NCI-H748 (cell line): ENCODE data around the gene PLD4.
A peak's percentile ranks its signal among the peaks of the same experiment; 100 is the strongest.

Experiments
- DNase-seq: peaks from one replicate; lab custom pipeline; 2025; ENCODE audit not compliant: unreplicated experiment; lab: John Stamatoyannopoulos, UW

Gene PLD4

DNA sequence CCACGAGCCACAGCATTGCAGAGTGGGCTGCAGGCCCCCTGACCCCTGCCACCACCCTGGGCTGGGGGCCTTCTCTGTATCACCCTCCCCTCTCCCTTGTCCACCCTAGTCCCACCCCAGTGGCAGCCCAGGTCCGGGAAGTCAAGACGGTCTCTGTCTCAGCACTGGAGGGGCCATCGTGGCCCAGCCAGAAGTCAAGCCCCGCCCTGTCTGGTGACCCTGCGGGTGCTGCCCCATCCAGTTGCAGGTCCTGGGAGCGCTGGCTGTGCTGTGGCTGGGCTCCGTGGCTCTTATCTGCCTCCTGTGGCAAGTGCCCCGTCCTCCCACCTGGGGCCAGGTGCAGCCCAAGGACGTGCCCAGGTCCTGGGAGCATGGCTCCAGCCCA is 2.7 kb downstream of the PLD4 start:
- no peak for DNase-seq

DNA sequence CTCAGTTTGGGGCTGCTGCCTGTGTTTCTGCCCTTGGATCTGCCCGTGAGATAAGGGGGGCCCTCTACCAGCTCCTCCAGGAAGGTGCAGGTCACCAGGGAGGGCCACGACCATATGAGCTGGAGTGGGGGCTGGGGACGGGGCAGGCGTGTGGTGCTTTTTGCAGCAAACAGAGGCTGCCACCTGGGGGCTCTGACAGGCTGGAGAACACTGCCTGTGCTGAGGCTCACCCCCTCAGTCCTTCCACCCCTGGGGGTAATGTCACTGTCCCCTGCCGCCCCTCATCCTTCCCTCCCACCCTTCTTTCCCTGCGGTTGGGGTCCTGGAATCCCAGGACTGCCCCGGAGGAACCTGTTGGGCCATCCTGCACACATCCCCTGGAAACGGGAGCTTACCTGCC is 3.2 kb downstream of the PLD4 start:
- no peak for DNase-seq

- DNase-seq = no peak
Measured at GRCh38 chr14:104928391-104929133, 3.9 kb downstream of the PLD4 start.

DNA sequence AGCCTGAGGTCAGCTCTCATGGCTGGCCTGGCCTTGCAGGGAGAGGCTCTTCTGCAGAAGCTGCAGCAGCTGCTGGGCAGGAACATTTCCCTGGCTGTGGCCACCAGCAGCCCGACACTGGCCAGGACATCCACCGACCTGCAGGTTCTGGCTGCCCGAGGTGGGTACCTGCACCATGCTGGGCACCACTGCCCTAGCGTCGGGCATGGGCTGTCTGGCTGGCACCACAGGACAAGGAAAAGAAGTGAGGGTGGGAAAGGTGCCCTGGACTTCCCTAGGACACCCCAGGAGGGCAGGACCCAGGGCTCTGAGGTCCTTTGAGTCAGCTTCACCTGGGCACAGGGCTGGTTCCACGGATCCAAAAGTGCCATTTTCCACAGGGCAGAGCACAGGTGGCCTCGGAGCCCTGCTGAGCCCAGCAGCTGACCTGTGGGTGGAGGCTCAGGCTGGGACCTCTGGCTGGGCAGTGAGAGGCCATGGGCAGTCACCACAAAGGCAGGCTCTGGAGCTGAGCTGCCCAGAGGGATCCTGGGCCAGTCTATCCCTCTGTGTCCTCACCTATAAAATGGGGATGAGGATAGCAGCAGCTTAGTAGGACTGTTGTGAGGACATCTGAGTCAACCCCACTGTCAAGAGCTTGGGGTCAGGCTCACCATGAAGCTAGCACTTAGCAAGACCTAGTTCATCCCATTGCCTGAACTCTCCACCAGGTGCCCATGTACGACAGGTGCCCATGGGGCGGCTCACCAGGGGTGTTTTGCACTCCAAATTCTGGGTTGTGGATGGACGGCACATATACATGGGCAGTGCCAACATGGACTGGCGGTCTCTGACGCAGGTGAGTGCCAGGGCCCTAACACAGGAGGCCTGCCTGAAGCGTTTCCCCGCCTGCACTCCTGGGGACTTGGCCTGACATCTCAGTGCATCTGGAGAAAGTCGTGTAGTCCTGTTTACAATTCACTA is 4.9 kb downstream of the PLD4 start:
- no peak for DNase-seq

DNA sequence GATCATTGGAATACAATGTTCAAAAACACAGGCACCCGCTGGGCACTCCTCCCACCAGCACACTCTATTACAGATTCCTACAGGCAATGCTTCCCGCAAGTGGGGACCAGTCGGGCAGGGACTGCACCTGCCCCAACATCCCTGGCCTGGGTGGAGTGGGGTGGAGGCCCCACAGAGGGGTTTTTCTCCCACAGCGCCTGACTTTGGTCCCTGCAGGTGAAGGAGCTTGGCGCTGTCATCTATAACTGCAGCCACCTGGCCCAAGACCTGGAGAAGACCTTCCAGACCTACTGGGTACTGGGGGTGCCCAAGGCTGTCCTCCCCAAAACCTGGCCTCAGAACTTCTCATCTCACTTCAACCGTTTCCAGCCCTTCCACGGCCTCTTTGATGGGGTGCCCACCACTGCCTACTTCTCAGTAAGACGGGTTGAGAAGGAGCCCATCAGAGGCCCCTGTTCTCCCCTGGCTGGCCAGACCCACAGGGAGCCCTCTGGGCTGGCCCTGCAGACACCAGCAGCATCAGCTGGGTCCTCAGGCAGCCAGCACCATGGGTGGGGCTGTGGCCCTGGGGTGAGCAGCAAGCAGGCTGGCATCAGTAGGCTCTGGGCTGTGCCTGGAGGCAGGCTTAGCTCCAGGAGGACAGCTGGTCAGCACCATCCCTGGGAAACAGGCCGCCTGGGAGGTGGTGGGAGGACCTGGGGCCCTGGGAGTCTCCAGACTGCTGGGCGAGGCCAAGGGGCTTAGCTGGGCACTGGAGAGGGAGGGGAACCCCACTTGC is 6.0 kb downstream of the PLD4 start:
- DNase-seq = no peak

DNA sequence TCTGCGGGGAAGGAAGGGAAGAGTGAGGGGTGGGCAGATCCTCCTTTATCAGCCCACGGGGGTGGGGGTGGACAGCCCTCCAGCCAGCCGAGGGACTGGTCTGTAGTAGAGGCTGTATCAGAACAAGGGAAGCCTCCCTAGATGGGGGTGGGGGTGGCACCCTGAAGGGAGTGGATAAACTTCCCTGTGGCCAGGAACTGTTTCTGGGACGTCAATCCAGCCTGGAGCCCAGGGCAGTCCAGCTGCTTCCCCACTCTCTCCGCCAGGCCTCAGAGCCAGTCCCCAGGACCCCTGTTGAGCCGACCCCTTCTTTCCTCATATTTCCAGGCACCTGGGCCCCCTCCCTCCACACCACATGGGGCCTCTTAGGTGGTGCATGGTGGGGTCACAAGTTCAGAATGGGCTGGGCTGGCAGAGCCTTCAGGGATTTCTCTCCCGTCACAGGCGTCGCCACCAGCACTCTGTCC is 6.7 kb downstream of the PLD4 start:
- no peak for DNase-seq

DNA sequence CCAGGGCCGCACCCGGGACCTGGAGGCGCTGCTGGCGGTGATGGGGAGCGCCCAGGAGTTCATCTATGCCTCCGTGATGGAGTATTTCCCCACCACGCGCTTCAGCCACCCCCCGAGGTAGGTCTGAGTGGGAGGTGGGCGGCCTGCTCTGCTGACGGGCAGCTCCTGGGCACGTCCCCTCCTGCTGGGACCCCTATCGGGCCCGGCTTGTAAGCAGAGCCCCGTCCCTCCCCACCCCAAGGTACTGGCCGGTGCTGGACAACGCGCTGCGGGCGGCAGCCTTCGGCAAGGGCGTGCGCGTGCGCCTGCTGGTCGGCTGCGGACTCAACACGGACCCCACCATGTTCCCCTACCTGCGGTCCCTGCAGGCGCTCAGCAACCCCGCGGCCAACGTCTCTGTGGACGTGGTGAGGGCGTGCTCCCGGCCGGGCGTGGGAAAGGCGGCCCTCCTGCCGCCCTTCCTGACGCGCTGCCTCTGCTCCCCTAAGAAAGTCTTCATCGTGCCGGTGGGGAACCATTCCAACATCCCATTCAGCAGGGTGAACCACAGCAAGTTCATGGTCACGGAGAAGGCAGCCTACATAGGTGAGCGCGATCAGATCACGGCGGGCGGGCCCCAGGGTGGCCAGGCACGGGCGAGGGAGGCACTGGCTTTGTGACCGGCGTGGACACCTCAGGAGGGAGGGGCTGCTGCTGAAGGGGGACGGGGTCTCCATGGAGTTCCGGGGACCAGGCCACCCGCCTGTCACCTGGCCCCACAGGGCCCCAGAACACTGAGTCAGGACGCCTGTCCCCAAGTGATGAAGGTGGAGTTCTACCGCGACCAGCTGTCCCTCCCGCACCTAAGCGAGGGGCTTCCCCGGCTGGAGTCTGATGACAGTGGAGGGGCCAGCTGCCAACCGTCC is 7.3 kb downstream of the PLD4 start:
- DNase-seq = no peak

DNA sequence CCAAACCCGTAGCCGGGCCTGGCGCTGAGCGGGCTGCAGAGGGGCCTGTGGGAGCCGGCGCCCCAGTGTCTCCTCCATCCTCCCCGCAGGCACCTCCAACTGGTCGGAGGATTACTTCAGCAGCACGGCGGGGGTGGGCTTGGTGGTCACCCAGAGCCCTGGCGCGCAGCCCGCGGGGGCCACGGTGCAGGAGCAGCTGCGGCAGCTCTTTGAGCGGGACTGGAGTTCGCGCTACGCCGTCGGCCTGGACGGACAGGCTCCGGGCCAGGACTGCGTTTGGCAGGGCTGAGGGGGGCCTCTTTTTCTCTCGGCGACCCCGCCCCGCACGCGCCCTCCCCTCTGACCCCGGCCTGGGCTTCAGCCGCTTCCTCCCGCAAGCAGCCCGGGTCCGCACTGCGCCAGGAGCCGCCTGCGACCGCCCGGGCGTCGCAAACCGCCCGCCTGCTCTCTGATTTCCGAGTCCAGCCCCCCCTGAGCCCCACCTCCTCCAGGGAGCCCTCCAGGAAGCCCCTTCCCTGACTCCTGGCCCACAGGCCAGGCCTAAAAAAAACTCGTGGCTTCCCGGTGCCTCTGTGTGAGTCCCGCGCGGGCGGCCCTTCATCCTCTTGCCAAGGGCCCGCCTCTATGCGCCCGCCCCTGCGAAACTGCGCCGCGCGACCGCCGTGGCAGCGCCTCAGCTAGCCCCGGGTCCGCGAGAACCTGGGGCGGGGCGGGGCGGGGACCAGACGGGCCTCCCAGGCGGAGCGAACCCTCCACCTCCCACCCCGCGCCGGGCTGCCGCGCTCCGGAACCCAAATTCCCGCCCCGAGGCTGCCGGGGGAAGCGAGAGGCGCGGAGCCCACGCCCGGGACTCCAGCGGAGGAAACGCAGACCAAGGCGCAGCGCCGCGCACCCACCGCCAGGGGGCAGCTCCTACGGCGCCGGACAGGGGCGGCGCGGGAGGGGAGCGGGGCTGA is 8.3 kb downstream of the PLD4 start:
- DNase-seq = peak; percentile 87

DNA sequence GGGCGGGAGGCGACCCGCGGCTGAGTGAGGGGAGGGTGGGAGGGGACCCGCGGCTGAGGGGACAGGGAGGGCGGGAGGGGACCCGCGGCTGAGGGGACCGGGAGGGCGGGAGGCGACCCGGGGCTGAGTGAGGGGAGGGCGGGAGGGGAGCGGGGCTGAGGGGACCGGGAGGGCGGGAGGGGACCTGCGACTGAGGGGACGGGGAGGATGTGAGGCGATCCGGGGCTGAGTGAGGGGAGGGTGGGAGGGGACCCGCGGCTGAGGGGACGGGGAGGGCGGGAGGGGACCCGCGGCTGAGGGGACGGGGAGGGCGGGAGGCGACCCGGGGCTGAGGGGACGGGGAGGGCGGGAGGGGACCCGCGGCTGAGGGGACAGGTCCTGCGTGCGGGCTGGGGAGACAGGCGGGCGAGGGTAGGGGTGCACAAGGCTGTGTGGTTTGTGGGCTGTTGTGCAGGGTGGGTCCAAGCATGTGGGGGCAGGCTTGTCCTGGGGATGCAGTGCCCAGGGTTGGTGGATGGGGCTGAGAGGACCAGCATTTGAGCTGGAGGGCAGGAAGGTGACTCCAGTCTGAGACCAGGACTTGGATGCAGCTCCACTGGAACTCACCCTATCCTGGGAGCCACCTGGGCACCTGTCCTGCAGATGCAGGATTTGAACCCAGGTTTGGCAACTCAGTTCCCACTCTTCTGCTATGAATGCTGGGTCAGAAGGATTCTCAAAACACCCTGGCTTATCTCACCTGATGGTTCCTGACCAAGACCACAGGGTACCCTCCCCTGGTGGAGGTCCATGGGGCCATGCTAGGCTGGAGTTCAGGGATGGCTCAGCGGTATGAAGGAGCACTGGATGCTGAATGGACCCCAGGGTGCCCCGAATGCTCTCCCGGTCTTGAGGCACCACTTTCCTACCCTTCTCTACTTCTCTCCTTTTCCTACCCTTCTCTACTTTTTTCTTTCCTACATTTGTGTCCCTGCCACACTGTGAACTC is 9.4 kb downstream of the PLD4 start:
- no peak for DNase-seq

GRCh38 chr14:104935026-104935650 is 10.5 kb downstream of the PLD4 start:
- no peak for DNase-seq

DNA sequence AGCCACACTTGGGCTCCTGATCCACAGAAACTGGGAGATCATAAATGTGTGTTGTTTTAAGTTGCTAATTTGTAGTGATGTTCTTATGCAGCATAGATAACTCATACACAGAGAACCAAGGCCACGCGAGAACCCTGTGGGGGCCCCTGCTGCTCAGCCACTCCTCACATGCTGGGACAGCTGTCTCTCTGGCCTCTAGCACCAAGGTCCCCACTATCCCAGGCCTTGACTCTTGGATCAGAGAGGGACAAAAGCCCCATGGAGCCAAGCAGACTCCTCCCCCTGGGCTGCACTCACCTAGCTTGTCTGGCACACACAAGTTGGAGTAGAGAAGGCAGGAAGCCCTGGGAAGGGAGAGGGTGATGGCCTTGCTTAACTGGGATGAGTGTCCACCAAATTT is 11.3 kb downstream of the PLD4 start:
- no peak for DNase-seq

DNA sequence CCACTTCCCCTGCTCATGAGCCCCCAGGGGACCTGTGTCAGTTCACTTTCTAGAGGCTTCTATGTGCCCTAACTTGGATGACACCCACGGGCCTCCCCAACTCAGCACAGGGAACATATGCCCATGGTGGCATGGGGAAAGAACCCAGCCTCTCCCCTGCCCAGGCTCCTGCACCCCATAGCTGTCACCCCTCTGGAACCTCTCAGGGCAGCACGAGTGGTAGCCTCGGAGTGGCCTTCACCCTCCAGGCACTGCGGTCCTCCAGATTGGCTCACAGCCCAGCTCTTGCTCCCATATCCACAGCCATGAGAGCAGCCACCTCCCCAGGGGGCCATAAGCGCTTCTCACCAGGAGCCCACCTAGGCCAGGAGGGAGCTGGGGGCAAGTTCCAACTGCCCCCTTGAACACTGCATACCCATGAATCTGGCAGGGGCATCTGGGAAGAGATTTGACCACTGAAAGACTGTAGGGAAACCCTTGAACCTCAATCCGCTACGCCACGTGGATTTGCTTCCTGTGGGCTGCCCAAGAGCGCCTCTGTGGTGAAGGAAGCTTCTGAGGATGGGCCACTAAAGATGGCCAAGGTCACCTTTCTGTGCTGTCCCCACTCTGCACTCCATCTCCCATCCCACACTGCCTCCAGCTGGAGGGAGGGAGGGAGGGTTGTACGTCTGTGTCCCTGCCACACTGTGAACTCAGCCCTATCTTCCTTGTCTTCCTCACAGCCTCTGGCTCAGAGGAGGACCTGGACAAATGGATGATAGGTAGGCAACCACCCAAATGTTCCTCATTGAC is 11.9 kb downstream of the PLD4 start:
- no peak for DNase-seq

DNA sequence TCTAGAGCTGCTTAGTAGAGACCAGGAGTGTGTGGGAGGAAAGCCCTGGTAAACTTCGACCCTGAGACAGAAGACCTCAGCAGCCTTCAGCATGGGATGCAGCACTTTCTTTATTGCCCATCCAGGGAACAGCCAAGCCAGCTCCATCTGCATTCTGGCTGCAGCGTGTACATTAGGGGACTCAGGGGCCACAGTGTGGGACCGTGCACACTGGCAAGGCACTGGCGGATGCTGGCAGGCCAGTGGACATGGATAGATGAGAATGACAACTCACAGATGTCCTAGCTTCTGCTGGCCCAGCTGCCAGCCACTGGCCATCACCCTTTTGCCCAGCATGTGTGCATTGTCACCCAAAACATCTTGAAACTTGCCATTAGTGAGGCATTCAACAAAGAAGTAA is 12.5 kb downstream of the PLD4 start:
- no peak for DNase-seq

- no peak for DNase-seq
Measured at GRCh38 chr14:104937694-104938365, 13.2 kb downstream of the PLD4 start.

- no peak for DNase-seq
Measured at GRCh38 chr14:104938436-104938835, 13.8 kb downstream of the PLD4 start.

DNA sequence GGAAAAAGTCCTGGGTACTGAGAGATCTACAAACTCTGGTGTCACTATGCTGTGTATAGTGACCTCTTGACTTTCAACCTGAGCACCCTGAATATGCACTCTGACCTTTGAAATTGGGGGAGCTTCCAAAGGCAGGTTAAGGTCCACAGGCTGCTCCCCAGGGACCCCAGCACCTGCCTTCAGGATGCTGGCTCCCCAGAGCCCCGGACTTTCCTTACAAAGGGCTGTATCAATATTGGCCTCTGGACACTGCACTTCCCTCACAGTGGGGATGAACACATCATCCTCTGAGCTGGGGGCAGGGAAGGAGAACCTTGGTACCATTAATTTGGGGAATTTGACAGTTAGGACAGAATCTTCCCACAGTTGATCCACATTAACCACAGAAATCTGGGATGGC is 14.3 kb downstream of the PLD4 start:
- DNase-seq = no peak
